ENCODE data around the gene ARID2. TPM values are rescaled to one million over a fixed set of nuclear protein-coding genes. Genes with fewer than 3 reads are reported as not detected.

The ARID2 gene
- 7.1 to 9.6 TPM (median 8.4 TPM) in 5 replicates for total RNA-seq (2022; extraction: Qiagen RNA extraction)

DNA sequence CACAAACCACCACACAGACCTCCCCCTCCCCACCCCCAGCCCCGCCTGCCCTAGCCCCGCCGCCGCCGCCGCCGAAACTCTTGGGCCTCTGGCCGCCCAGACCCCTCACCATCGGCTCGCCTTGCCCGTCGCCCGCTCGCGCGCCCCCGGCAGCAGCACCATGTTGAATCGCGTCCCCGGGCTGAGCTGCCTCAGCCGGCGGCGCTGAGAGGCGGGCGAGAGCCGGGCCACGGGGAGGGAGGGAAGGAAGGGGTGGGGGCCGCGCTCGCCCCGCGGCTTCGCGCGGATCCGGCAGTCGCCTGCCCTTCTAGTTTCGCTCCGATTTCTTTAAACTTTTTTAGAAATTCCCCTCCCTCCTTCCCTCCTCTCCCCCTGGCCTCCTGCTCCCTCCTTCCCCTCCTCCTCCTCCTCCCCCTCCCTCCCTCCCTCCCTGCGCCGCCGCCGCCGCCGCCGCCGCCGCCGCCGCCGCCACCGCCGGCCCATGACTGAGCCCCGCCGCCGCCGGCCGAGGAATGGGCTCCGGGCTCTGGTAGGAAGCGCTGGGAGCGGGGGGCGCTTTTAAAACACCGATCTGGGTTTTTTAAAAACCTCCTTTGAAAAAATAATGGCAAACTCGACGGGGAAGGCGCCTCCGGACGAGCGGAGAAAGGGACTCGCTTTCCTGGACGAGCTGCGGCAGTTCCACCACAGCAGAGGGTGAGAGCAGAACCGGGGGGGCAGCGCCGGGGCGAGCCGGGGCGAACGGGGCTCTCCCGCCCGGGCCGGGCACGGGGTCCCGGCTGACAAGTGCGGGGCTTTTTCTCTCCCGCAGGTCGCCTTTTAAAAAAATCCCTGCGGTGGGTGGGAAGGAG is at the start of gene ARID2:
Gene ARID2, plus strand, starts transcription at position 474 of the 851 bp plus-strand sequence. Its CDS starts 131 bp downstream, at position 605.

